Measurements from ENCODE around the gene USP36.

Gene USP36

DNA sequence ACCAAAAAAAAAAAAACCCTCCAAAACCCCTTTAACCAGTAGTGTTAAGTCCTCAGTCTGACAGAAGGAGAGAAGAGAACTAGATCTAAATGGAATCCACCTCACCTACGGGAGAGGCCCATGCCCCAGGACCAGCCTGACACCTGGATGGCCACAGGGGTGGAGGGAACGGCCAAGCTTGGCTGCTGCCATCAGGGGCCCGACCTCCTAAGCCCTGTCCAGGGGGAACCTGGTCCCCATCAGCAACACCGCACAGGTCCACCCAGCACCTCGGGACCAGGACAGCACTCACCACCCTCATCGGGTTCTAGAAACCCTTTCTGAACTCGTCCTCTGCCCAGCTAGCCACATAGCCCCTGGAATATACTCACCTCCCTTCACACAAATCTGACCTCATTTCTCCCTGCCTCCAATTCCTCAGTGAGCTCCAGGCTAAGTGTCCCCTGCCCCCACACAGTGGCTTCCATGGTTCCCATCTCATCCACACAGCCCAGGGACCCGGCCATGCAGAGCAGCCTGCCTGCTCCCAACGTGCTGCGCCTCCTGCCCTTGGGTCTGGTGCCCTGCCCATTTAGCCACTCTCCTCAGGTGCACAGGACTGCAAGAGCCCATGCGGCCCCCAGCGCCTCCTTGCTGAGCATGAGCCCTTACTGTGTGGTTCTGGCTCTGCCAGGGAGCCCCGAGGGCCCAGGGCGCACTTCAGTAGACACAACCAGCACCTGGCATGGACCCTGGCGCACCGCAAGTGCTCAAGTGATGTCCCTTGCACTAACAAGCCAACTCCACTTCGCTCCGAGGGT, 40.3 kb downstream of the USP36 start:
- no peak overlapping the region for H3K4me3 ChIP-seq (ENCODE audit: low read length)
- no peaks in the 10 kb centered on the region for H3K9me3 ChIP-seq (ENCODE audit: control insufficient read depth, low read length)
- peaks cover 3% of the 10 kb centered on the region for H3K4me1 ChIP-seq (ENCODE audit: control insufficient read depth, insufficient read depth, low read length)
- H3K9ac ChIP-seq (ENCODE audit: low read length), result no peak overlapping the region
- H3K27me3 ChIP-seq (ENCODE audit: control insufficient read depth, insufficient read depth, low read length), result no peaks in the 10 kb centered on the region
- H3K36me3 ChIP-seq (ENCODE audit: control insufficient read depth, insufficient read depth, low read length), result peaks cover 17% of the 10 kb centered on the region

DNA sequence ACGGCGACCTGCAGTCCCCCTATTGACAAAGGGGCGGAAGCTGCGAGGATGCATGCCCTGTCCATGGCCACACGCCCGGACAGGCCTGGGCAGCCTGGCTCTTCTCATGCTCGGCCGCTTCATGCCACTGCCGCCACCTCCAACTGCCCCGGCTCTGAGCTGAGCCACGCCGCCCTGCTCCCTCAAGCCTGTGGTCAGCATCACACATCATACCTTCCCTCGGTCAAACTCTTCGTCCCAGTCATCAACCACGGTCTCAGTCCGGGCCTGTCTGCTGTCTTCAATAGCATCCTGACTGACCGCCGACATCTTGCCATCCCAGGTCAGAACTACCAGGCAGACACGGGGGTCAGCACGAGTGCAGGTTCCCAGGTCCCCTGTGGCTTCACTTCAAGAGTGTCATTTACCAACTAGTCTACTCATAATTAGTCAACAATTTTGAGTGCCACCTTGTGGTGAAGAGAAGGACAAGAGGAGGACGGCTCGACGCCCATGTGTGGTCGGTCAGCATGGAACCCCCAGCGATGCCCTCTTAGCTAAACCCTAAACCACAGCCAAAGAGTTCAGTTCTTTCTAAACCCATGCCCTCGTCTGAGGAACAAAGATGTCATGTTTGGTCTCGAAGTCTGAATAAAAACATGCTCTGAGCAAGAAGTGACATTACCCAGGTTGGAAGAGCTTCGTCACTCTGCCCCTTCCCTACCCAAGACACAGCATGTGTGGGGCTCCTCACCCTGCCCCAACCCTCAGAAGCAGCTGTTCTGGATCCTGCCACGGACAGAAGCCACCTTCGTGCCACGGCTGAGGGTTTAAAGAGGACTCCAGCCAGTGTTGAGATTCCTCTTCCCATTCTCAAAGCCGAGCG, 41.7 kb downstream of the USP36 start:
- H3K9ac ChIP-seq (ENCODE audit: low read length), result no peak overlapping the region
- no peak overlapping the region for H3K4me3 ChIP-seq (ENCODE audit: low read length)
- peaks cover 3% of the 10 kb centered on the region for H3K4me1 ChIP-seq (ENCODE audit: control insufficient read depth, insufficient read depth, low read length)
- H3K36me3 ChIP-seq (ENCODE audit: control insufficient read depth, insufficient read depth, low read length), result peaks cover 17% of the 10 kb centered on the region
- H3K27me3 ChIP-seq (ENCODE audit: control insufficient read depth, insufficient read depth, low read length), result no peaks in the 10 kb centered on the region
- H3K9me3 ChIP-seq (ENCODE audit: control insufficient read depth, low read length), result no peaks in the 10 kb centered on the region

- Histone ChIP-seq H3K27me3 (ENCODE audit: control insufficient read depth, insufficient read depth, low read length) (no peaks in the 10 kb centered on the region), H3K9me3 (ENCODE audit: control insufficient read depth, low read length) (no peaks in the 10 kb centered on the region), H3K4me3 (ENCODE audit: low read length) (no peak overlapping the region), H3K36me3 (ENCODE audit: control insufficient read depth, insufficient read depth, low read length) (peaks cover 17% of the 10 kb centered on the region), H3K4me1 (ENCODE audit: control insufficient read depth, insufficient read depth, low read length) (peaks cover 3% of the 10 kb centered on the region), H3K9ac (ENCODE audit: low read length) (no peak overlapping the region)
Measured at GRCh38 chr17:78797691-78798585, 42.7 kb downstream of the USP36 start.

DNA sequence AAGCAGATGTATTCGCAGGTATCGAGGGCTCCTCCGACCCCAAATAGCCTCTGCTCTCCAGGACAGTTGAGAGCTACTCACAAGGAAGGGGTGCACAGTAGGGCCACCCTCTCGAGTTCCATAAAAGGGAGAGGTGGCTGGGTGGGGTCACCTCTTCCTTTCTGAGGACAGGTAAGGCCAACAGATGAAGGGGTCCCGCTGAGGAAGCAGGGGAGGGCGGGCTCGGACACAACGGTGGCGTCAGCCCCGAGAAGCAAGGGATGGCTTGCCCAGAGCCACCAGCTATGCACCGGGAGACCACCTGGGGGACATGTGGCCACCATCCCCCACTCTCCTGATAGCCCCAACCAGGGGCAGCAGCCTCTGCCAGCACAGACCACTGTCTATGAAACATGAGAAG, 43.4 kb downstream of the USP36 start:
- Histone ChIP-seq H3K4me3 (ENCODE audit: low read length) (no peak overlapping the region), H3K36me3 (ENCODE audit: control insufficient read depth, insufficient read depth, low read length) (peaks cover 17% of the 10 kb centered on the region), H3K9ac (ENCODE audit: low read length) (no peak overlapping the region), H3K9me3 (ENCODE audit: control insufficient read depth, low read length) (no peaks in the 10 kb centered on the region), H3K27me3 (ENCODE audit: control insufficient read depth, insufficient read depth, low read length) (no peaks in the 10 kb centered on the region), H3K4me1 (ENCODE audit: control insufficient read depth, insufficient read depth, low read length) (peaks cover 3% of the 10 kb centered on the region)

- Histone ChIP-seq H3K4me1 (ENCODE audit: control insufficient read depth, insufficient read depth, low read length) (peaks cover 3% of the 10 kb centered on the region), H3K9ac (ENCODE audit: low read length) (no peak overlapping the region), H3K36me3 (ENCODE audit: control insufficient read depth, insufficient read depth, low read length) (peaks cover 17% of the 10 kb centered on the region), H3K27me3 (ENCODE audit: control insufficient read depth, insufficient read depth, low read length) (no peaks in the 10 kb centered on the region), H3K9me3 (ENCODE audit: control insufficient read depth, low read length) (no peaks in the 10 kb centered on the region), H3K4me3 (ENCODE audit: low read length) (no peak overlapping the region)
Measured at GRCh38 chr17:78796517-78796900, 44.1 kb downstream of the USP36 start.

DNA sequence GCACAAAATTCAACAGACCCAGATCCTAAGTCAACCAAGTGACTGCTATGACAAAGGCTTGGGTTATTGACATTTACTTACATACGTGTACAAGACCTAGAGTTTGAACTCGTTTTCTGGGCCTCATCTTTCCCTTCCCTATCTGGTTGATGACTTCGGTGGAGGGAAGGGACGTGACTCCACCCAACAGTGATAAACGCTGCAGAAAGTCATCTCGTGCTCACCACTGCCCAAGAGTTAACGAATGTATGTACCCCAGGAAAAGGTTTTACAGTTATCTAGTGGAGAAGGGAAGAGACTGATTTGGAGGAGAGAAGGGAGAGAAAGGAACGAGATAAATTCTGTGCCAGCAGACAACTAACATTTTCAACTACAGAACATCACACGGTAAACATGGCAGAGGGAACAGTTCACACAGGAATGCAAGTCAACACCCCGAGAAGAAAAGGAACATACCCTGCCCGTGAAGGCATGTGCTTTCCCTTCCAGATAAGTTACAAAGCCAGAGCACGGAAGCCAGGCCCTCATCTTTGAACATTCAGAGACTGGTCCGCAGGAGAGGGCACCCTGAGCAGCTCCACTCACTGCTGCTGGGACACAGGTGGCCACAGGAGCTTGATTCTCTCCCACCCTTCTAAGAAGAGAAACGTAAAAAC, 44.6 kb downstream of the USP36 start:
- H3K27me3 ChIP-seq (ENCODE audit: control insufficient read depth, insufficient read depth, low read length), result no peaks in the 10 kb centered on the region
- H3K4me3 ChIP-seq (ENCODE audit: low read length), result no peak overlapping the region
- no peaks in the 10 kb centered on the region for H3K9me3 ChIP-seq (ENCODE audit: control insufficient read depth, low read length)
- peaks cover 3% of the 10 kb centered on the region for H3K4me1 ChIP-seq (ENCODE audit: control insufficient read depth, insufficient read depth, low read length)
- H3K9ac ChIP-seq (ENCODE audit: low read length), result no peak overlapping the region
- peaks cover 17% of the 10 kb centered on the region for H3K36me3 ChIP-seq (ENCODE audit: control insufficient read depth, insufficient read depth, low read length)

DNA sequence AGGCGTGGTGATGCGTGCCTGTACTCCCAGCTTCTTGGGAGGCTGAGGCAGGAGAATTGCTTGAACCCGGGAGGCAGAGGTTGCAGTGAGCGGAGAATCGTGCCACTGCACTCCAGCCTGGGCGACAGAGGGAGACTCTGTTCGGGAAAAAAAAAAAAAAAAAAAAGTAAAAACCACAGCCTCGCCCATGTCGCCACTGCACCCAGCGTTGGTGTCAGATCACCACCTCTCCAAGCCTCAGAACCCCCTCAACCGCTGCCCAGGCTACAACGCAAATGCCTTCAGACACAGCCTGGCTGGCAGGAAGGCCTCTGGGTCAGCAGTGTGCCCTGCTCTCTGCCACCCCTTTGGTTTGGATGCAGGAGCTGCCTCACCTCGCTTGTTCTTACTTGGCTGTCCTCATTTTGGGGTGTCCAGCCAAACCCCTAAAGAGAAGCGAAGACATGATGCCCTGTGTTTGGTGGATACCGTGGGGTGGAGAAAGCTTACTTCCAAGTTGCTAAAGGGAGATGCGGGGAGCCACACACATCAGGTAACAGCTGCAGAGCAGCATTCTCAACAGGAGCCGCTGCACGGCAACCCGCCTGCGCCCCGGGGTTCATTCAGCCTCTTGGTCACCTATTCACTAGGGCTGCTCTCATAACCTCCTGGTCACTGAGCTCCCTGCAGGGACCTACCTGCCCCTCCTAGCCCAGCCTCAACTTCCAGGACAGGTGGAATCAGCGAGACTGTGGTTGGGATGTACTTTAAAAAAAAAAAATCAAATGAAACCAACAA, 45.6 kb downstream of the USP36 start:
- H3K4me3 ChIP-seq (ENCODE audit: low read length), result no peak overlapping the region
- peaks cover 7% of the 10 kb centered on the region for H3K4me1 ChIP-seq (ENCODE audit: control insufficient read depth, insufficient read depth, low read length)
- H3K36me3 ChIP-seq (ENCODE audit: control insufficient read depth, insufficient read depth, low read length), result peaks cover 17% of the 10 kb centered on the region
- H3K27me3 ChIP-seq (ENCODE audit: control insufficient read depth, insufficient read depth, low read length), result no peaks in the 10 kb centered on the region
- no peak overlapping the region for H3K9ac ChIP-seq (ENCODE audit: low read length)
- H3K9me3 ChIP-seq (ENCODE audit: control insufficient read depth, low read length), result no peaks in the 10 kb centered on the region

GRCh38 chr17:78794399-78794798, 46.2 kb downstream of the USP36 start:
- Histone ChIP-seq H3K9ac (ENCODE audit: low read length) (no peak overlapping the region), H3K36me3 (ENCODE audit: control insufficient read depth, insufficient read depth, low read length) (peaks cover 17% of the 10 kb centered on the region), H3K9me3 (ENCODE audit: control insufficient read depth, low read length) (no peaks in the 10 kb centered on the region), H3K4me3 (ENCODE audit: low read length) (no peak overlapping the region), H3K27me3 (ENCODE audit: control insufficient read depth, insufficient read depth, low read length) (no peaks in the 10 kb centered on the region), H3K4me1 (ENCODE audit: control insufficient read depth, insufficient read depth, low read length) (peaks cover 14% of the 10 kb centered on the region)

- H3K9me3 ChIP-seq (ENCODE audit: control insufficient read depth, low read length), result no peaks in the 10 kb centered on the region
- peaks cover 18% of the 10 kb centered on the region for H3K4me1 ChIP-seq (ENCODE audit: control insufficient read depth, insufficient read depth, low read length)
- no peaks in the 10 kb centered on the region for H3K27me3 ChIP-seq (ENCODE audit: control insufficient read depth, insufficient read depth, low read length)
- H3K36me3 ChIP-seq (ENCODE audit: control insufficient read depth, insufficient read depth, low read length), result peaks cover 17% of the 10 kb centered on the region
- no peak overlapping the region for H3K4me3 ChIP-seq (ENCODE audit: low read length)
- H3K9ac ChIP-seq (ENCODE audit: low read length), result no peak overlapping the region
Measured at GRCh38 chr17:78793968-78794367, 46.6 kb downstream of the USP36 start.

GRCh38 chr17:78793415-78793814, 47.2 kb downstream of the USP36 start:
- no peaks in the 10 kb centered on the region for H3K27me3 ChIP-seq (ENCODE audit: control insufficient read depth, insufficient read depth, low read length)
- H3K36me3 ChIP-seq (ENCODE audit: control insufficient read depth, insufficient read depth, low read length), result peaks cover 14% of the 10 kb centered on the region
- peaks cover 24% of the 10 kb centered on the region for H3K4me1 ChIP-seq (ENCODE audit: control insufficient read depth, insufficient read depth, low read length)
- no peak overlapping the region for H3K9ac ChIP-seq (ENCODE audit: low read length)
- no peaks in the 10 kb centered on the region for H3K9me3 ChIP-seq (ENCODE audit: control insufficient read depth, low read length)
- no peak overlapping the region for H3K4me3 ChIP-seq (ENCODE audit: low read length)
